B cell (primary cell): ENCODE results near the gene STAU1.

Source experiments
- EZH2 ChIP-seq: IDR thresholded peaks from 2 replicates; pipeline ENCODE4 v1.6.1; 2012; ENCODE audit warnings: borderline replicate concordance, low read depth, mild to moderate bottlenecking, moderate library complexity, low read length; ENCODE audit not compliant: insufficient read depth, poor library complexity, severe bottlenecking
- TF ChIP-seq, protein P1 (sequence below): fragments of 200-600 bp; IDR thresholded peaks from one replicate; pipeline ENCODE4 v1.8.0; 2022; ENCODE audit warnings: antibody characterized with exemption, mild to moderate bottlenecking

- TF ChIP-seq, protein P1, sequence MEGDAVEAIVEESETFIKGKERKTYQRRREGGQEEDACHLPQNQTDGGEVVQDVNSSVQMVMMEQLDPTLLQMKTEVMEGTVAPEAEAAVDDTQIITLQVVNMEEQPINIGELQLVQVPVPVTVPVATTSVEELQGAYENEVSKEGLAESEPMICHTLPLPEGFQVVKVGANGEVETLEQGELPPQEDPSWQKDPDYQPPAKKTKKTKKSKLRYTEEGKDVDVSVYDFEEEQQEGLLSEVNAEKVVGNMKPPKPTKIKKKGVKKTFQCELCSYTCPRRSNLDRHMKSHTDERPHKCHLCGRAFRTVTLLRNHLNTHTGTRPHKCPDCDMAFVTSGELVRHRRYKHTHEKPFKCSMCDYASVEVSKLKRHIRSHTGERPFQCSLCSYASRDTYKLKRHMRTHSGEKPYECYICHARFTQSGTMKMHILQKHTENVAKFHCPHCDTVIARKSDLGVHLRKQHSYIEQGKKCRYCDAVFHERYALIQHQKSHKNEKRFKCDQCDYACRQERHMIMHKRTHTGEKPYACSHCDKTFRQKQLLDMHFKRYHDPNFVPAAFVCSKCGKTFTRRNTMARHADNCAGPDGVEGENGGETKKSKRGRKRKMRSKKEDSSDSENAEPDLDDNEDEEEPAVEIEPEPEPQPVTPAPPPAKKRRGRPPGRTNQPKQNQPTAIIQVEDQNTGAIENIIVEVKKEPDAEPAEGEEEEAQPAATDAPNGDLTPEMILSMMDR, result no peak
- no peak for TF ChIP-seq EZH2
Observed at GRCh38 chr20:49097159-49097558, 91.0 kb downstream of the STAU1 start.
